Measurements from ENCODE around the gene ORMDL3.

The ORMDL3 gene

GRCh38 chr17:39943702-39944392 lies 16.4 kb upstream of the ORMDL3 start:
- no peak for TF ChIP-seq JUND (IDR thresholded peaks at IDR 0.05; ENCODE audit: low read depth)
- DNase-seq (ENCODE audit: low read depth in 1 of 2, low spot score in 1 of 2): no peak
- in situ Hi-C loops (cut with HindIII; ENCODE audit: low pct_unique_long_range_greater_than_20kb, low sequenced_read_pairs): no loop called here

GRCh38 chr17:39939588-39940419 lies 12.4 kb upstream of the ORMDL3 start:
- TF ChIP-seq JUND (IDR thresholded peaks at IDR 0.05; ENCODE audit: low read depth): no peak
- in situ Hi-C loops (cut with HindIII; ENCODE audit: low pct_unique_long_range_greater_than_20kb, low sequenced_read_pairs): no loop called here
- peak in 1 of 2 experiments; percentile 58 for DNase-seq (ENCODE audit: low read depth in 1 of 2, low spot score in 1 of 2)

GRCh38 chr17:39939106-39939505 lies 11.7 kb upstream of the ORMDL3 start:
- no peak for DNase-seq (ENCODE audit: low read depth in 1 of 2, low spot score in 1 of 2)
- in situ Hi-C loops (cut with HindIII; ENCODE audit: low pct_unique_long_range_greater_than_20kb, low sequenced_read_pairs): no loop called here
- TF ChIP-seq JUND (IDR thresholded peaks at IDR 0.05; ENCODE audit: low read depth): no peak

- DNase-seq (ENCODE audit: low read depth in 1 of 2, low spot score in 1 of 2): no peak
- no peak for TF ChIP-seq JUND (IDR thresholded peaks at IDR 0.05; ENCODE audit: low read depth)
- in situ Hi-C loops (cut with HindIII; ENCODE audit: low pct_unique_long_range_greater_than_20kb, low sequenced_read_pairs): no loop called here
These were observed 10.9 kb upstream of the ORMDL3 start for GRCh38 chr17:39938140-39938869.

- DNase-seq (ENCODE audit: low read depth in 1 of 2, low spot score in 1 of 2): no peak
- in situ Hi-C loops (cut with HindIII; ENCODE audit: low pct_unique_long_range_greater_than_20kb, low sequenced_read_pairs): no loop called here
- TF ChIP-seq JUND (IDR thresholded peaks at IDR 0.05; ENCODE audit: low read depth): no peak
These were observed 10.0 kb upstream of the ORMDL3 start for GRCh38 chr17:39937447-39937846.

GRCh38 chr17:39935909-39936308 lies 8.5 kb upstream of the ORMDL3 start:
- in situ Hi-C loops (cut with HindIII; ENCODE audit: low pct_unique_long_range_greater_than_20kb, low sequenced_read_pairs): no loop called here
- DNase-seq (ENCODE audit: low read depth in 1 of 2, low spot score in 1 of 2): no peak

GRCh38 chr17:39934324-39934723 lies 6.9 kb upstream of the ORMDL3 start:
- TF ChIP-seq JUND (IDR thresholded peaks at IDR 0.05; ENCODE audit: low read depth): no peak
- in situ Hi-C loops (cut with HindIII; ENCODE audit: low pct_unique_long_range_greater_than_20kb, low sequenced_read_pairs): no loop called here
- DNase-seq (ENCODE audit: low read depth in 1 of 2, low spot score in 1 of 2): peak in 1 of 2 experiments; percentile 75

More at GRCh38 chr17:39935909-39936308, 8.5 kb upstream of the ORMDL3 start:
- TF ChIP-seq JUND (IDR thresholded peaks at IDR 0.05; ENCODE audit: low read depth): no peak

- TF ChIP-seq JUND (IDR thresholded peaks at IDR 0.05; ENCODE audit: low read depth): no peak
- in situ Hi-C loops (cut with HindIII; ENCODE audit: low pct_unique_long_range_greater_than_20kb, low sequenced_read_pairs): no loop called here
- DNase-seq (ENCODE audit: low read depth in 1 of 2, low spot score in 1 of 2): peak in 1 of 2 experiments; percentile 64
These were observed 6.5 kb upstream of the ORMDL3 start for GRCh38 chr17:39933912-39934311.

GRCh38 chr17:39929646-39930407 lies 2.4 kb upstream of the ORMDL3 start:
- peak; percentile 90 for TF ChIP-seq JUND (IDR thresholded peaks at IDR 0.05; ENCODE audit: low read depth)
- in situ Hi-C loops (cut with HindIII; ENCODE audit: low pct_unique_long_range_greater_than_20kb, low sequenced_read_pairs): no loop called here
- DNase-seq (ENCODE audit: low read depth in 1 of 2, low spot score in 1 of 2): peak in 1 of 2 experiments; percentile 79

- TF ChIP-seq JUND (IDR thresholded peaks at IDR 0.05; ENCODE audit: low read depth): no peak
- DNase-seq (ENCODE audit: low read depth in 1 of 2, low spot score in 1 of 2): peak in 1 of 2 experiments; percentile 73
These were observed 1.7 kb upstream of the ORMDL3 start for GRCh38 chr17:39928858-39929645.

More at GRCh38 chr17:39928858-39929645, 1.7 kb upstream of the ORMDL3 start:
- in situ Hi-C loops (cut with HindIII; ENCODE audit: low pct_unique_long_range_greater_than_20kb, low sequenced_read_pairs): no loop called here

All from T47D (cell line).